H9 (cell line): Measurements from ENCODE around the gene RPL36. TPM values are rescaled to one million over a fixed set of nuclear protein-coding genes. Genes with fewer than 3 reads are reported as not detected.
A peak's percentile ranks its signal among the peaks of the same experiment; 100 is the strongest.

Source experiments
- DNase-seq: peaks from one replicate; pipeline ENCODE4 v3.0.0-alpha.2; 2017
- H2AFZ ChIP-seq: one replicate; pipeline ENCODE4 v1.6.1; 2013; ENCODE audit warnings: mild to moderate bottlenecking, low read length, control low read depth, moderate library complexity
- H2AK5ac ChIP-seq: 2 replicates; pipeline ENCODE4 v1.6.1; 2013; ENCODE audit warnings: low read length, control low read depth, mixed read lengths; ENCODE audit not compliant: insufficient read length
- H2BK120ac ChIP-seq: one replicate; pipeline ENCODE4 v1.6.1; 2013; ENCODE audit warnings: low read depth, mild to moderate bottlenecking, low read length, control low read depth, inconsistent platforms; ENCODE audit not compliant: poor library complexity, severe bottlenecking
- H2BK12ac ChIP-seq: 2 replicates; pipeline ENCODE4 v1.6.1; 2013; ENCODE audit warnings: low read length, control low read depth, mixed read lengths, low read depth; ENCODE audit not compliant: insufficient read length
- H2BK15ac ChIP-seq: 2 replicates; pipeline ENCODE4 v1.6.1; 2013; ENCODE audit warnings: low read depth, low read length, control low read depth
- H2BK20ac ChIP-seq: one replicate; pipeline ENCODE4 v1.6.1; 2013; ENCODE audit warnings: low read depth, mild to moderate bottlenecking, low read length, control low read depth, inconsistent platforms; ENCODE audit not compliant: poor library complexity, severe bottlenecking
- H2BK5ac ChIP-seq: 2 replicates; pipeline ENCODE4 v1.6.1; 2013; ENCODE audit warnings: low read length, control low read depth, mixed read lengths; ENCODE audit not compliant: insufficient read length
- H3K14ac ChIP-seq: 2 replicates; pipeline ENCODE4 v1.6.1; 2013; ENCODE audit warnings: low read length, control low read depth; ENCODE audit not compliant: insufficient read depth
- H3K18ac ChIP-seq: 2 replicates; pipeline ENCODE4 v1.6.1; 2013; ENCODE audit warnings: low read depth, mild to moderate bottlenecking, mixed read lengths, low read length, control low read depth; ENCODE audit not compliant: insufficient read length
- H3K23ac ChIP-seq: 2 replicates; pipeline ENCODE4 v1.6.1; 2013; ENCODE audit warnings: low read length, control low read depth, mixed read lengths, low read depth; ENCODE audit not compliant: insufficient read length
- H3K23me2 ChIP-seq: 2 replicates; pipeline ENCODE4 v1.6.1; 2013; ENCODE audit warnings: low read depth, mild to moderate bottlenecking, mixed read lengths, low read length, control low read depth; ENCODE audit not compliant: insufficient read length, poor library complexity, severe bottlenecking
- H3K27ac ChIP-seq: 2 replicates; pipeline ENCODE4 v1.5.1; 2013; ENCODE audit warnings: low read length, control low read depth, mixed read lengths, low read depth; ENCODE audit not compliant: insufficient read length
- H3K27me3 ChIP-seq: 2 replicates; pipeline ENCODE4 v1.6.1; 2013; ENCODE audit warnings: low read length, control low read depth, inconsistent platforms; ENCODE audit not compliant: insufficient read depth
- H3K4ac ChIP-seq: 2 replicates; pipeline ENCODE4 v1.6.1; 2013; ENCODE audit warnings: low read depth, mild to moderate bottlenecking, control low read depth, inconsistent platforms, low read length, moderate library complexity
- H3K4me1 ChIP-seq: 2 replicates; pipeline ENCODE4 v1.6.1; 2013; ENCODE audit warnings: low read length, control low read depth, inconsistent platforms; ENCODE audit not compliant: insufficient read depth
- H3K4me2 ChIP-seq: 2 replicates; pipeline ENCODE4 v1.6.1; 2013; ENCODE audit warnings: low read length, control low read depth, mixed read lengths; ENCODE audit not compliant: insufficient read length, insufficient read depth
- H3K56ac ChIP-seq: 2 replicates; pipeline ENCODE4 v1.6.1; 2013; ENCODE audit warnings: low read depth, mild to moderate bottlenecking, mixed read lengths, low read length, control low read depth; ENCODE audit not compliant: insufficient read length
- H3K79me1 ChIP-seq: 2 replicates; pipeline ENCODE4 v1.6.1; 2013; ENCODE audit warnings: low read depth, mild to moderate bottlenecking, moderate library complexity, low read length, control low read depth, inconsistent platforms; ENCODE audit not compliant: insufficient read depth, poor library complexity, severe bottlenecking
- H3K79me2 ChIP-seq: 2 replicates; pipeline ENCODE4 v1.6.1; 2013; ENCODE audit warnings: low read length, control low read depth, inconsistent platforms; ENCODE audit not compliant: insufficient read depth
- H3K9ac ChIP-seq: 2 replicates; pipeline ENCODE4 v1.6.1; 2013; ENCODE audit warnings: low read length, control low read depth, mixed read lengths; ENCODE audit not compliant: insufficient read length; ENCODE audit errors: extremely low read depth
- H3K9me3 ChIP-seq: one replicate; pipeline ENCODE4 v1.6.1; 2013; ENCODE audit warnings: low read depth, low read length, inconsistent platforms; ENCODE audit not compliant: control insufficient read depth
- H3T11ph ChIP-seq: one replicate; pipeline ENCODE4 v1.6.1; 2013; ENCODE audit warnings: mild to moderate bottlenecking, low read length, control low read depth, inconsistent platforms
- H4K20me1 ChIP-seq: one replicate; pipeline ENCODE4 v1.6.1; 2013; ENCODE audit not compliant: control insufficient read depth, insufficient read length, insufficient read depth
- H4K5ac ChIP-seq: 2 replicates; pipeline ENCODE4 v1.6.1; 2013; ENCODE audit warnings: low read depth, mild to moderate bottlenecking, mixed read lengths, low read length, control low read depth; ENCODE audit not compliant: insufficient read length
- H4K8ac ChIP-seq: replicated peaks from 2 replicates; pipeline ENCODE4 v1.6.1; 2013; ENCODE audit warnings: low read length, control low read depth, mixed read lengths, low read depth; ENCODE audit not compliant: insufficient read length
- H4K91ac ChIP-seq: 2 replicates; pipeline ENCODE4 v1.6.1; 2013; ENCODE audit warnings: low read depth, mild to moderate bottlenecking, moderate library complexity, mixed read lengths, low read length, control low read depth; ENCODE audit not compliant: insufficient read length
- H3K27ac Mint-ChIP-seq, 3 experiments: 2 replicates in 2 of 3; 3 replicates in 1 of 3; pipeline ENCODE4 v1.8.0; 2020 to 2021; ENCODE audit warnings: mixed read lengths in 3 of 3, mild to moderate bottlenecking in 1 of 3, moderate library complexity in 1 of 3
- H3K27me3 Mint-ChIP-seq: 2 replicates; pipeline ENCODE4 v1.8.0; 2021; ENCODE audit warnings: low read depth, mild to moderate bottlenecking, moderate library complexity, mixed read lengths
- H3K36me3 Mint-ChIP-seq, 3 experiments: 2 replicates in 2 of 3; 3 replicates in 1 of 3; pipeline ENCODE4 v1.8.0; 2020 to 2021; ENCODE audit warnings: low read depth in 3 of 3, mixed read lengths in 3 of 3; ENCODE audit not compliant: insufficient read depth in 1 of 3
- H3K4me1 Mint-ChIP-seq, 2 experiments: 2 replicates each; pipeline ENCODE4 v1.8.0; 2020; ENCODE audit warnings: mixed read lengths in 2 of 2
- H3K4me3 Mint-ChIP-seq, 2 experiments: 2 replicates in 1 of 2; 3 replicates in 1 of 2; pipeline ENCODE4 v1.8.0; 2020 to 2021; ENCODE audit warnings: mild to moderate bottlenecking in 2 of 2, mixed read lengths in 2 of 2, moderate library complexity in 1 of 2
- H3K9me3 Mint-ChIP-seq, 2 experiments: 2 replicates in 1 of 2; 3 replicates in 1 of 2; pipeline ENCODE4 v1.8.0; 2020; ENCODE audit warnings: mild to moderate bottlenecking in 2 of 2, mixed read lengths in 2 of 2, moderate library complexity in 1 of 2
- WGBS: extraction: QIAGEN DNeasy Blood & Tissue Kit; methylation state at CpG from one replicate; pipeline ENCODE4 v1.1.7; 2013; ENCODE audit warnings: missing lambda C conversion rate, low lambda C conversion rate, mixed read lengths; ENCODE audit not compliant: insufficient read length; ENCODE audit errors: extremely low coverage; 5-methylcytosine and 5-hydroxymethylcytosine counted together
- total RNA-seq: library from RNA; stranded (reverse); gene quantifications from 2 replicates; pipeline ENCODE4 v1.2.1, GENCODE V29; 2021
- TF ChIP-seq, protein P1 (sequence below): fragments of 200-600 bp; sonication (generic); conservative IDR thresholded peaks from 3 replicates; pipeline ENCODE4 v1.8.0; 2021; ENCODE audit warnings: antibody characterized with exemption, mild to moderate bottlenecking

Gene RPL36
- total RNA-seq, 1 experiment from 2014 or later: 1,074 TPM

- no peak overlapping the region for H2BK12ac ChIP-seq
- peaks cover 5% of the 10 kb centered on the region for H3K23me2 ChIP-seq
- Mint-ChIP-seq H3K27me3 (peaks cover 8% of the 10 kb centered on the region; the same call in 1 of the 2 replicates), H3K36me3 (peaks cover 35 to 66% (median 49%) of the 10 kb centered on the region in 3 experiments), H3K4me3 (peak overlapping the region in 1 of 2 experiments; percentile 40; a peak in 1 of 5 replicates), H3K4me1 (peaks cover 4 to 12% of the 10 kb centered on the region in 2 experiments), H3K27ac (no peak overlapping the region; a peak in 1 of 7 replicates), H3K9me3 (peaks cover 5 to 6% of the 10 kb centered on the region in 2 experiments; a peak in 2 of 5 replicates)
- no peak overlapping the region for H2AFZ ChIP-seq
- no peak overlapping the region for H3K23ac ChIP-seq
- H2BK5ac ChIP-seq: no peak overlapping the region
- H3K4me1 ChIP-seq: no peaks in the 10 kb centered on the region
- no peak overlapping the region for H3K14ac ChIP-seq
- H3K4ac ChIP-seq: no peak overlapping the region
- H2BK120ac ChIP-seq: no peak overlapping the region
- no peak overlapping the region for H3K4me2 ChIP-seq
- no peak overlapping the region for H3K18ac ChIP-seq
- no peaks in the 10 kb centered on the region for H3K9me3 ChIP-seq
- TF ChIP-seq, protein P1, sequence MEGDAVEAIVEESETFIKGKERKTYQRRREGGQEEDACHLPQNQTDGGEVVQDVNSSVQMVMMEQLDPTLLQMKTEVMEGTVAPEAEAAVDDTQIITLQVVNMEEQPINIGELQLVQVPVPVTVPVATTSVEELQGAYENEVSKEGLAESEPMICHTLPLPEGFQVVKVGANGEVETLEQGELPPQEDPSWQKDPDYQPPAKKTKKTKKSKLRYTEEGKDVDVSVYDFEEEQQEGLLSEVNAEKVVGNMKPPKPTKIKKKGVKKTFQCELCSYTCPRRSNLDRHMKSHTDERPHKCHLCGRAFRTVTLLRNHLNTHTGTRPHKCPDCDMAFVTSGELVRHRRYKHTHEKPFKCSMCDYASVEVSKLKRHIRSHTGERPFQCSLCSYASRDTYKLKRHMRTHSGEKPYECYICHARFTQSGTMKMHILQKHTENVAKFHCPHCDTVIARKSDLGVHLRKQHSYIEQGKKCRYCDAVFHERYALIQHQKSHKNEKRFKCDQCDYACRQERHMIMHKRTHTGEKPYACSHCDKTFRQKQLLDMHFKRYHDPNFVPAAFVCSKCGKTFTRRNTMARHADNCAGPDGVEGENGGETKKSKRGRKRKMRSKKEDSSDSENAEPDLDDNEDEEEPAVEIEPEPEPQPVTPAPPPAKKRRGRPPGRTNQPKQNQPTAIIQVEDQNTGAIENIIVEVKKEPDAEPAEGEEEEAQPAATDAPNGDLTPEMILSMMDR: no peak
- no peak overlapping the region for H3K56ac ChIP-seq
- H4K20me1 ChIP-seq: no peaks in the 10 kb centered on the region
- H4K91ac ChIP-seq: no peak overlapping the region
- H3K27me3 ChIP-seq: no peaks in the 10 kb centered on the region
- peak; percentile 38 for DNase-seq
- no peak overlapping the region for H2AK5ac ChIP-seq
- no peak overlapping the region for H3T11ph ChIP-seq
- H4K8ac ChIP-seq: no peak overlapping the region
- no CpG with 5 or more reads among the region's 39 CpGs for WGBS
- H2BK15ac ChIP-seq: no peak overlapping the region
- H3K79me2 ChIP-seq: peaks cover 14% of the 10 kb centered on the region; the same call in 1 of the 2 replicates
- H2BK20ac ChIP-seq: no peak overlapping the region
- H3K27ac ChIP-seq: no peak overlapping the region
- no peak overlapping the region for H4K5ac ChIP-seq
- H3K9ac ChIP-seq: no peak overlapping the region
- H3K79me1 ChIP-seq: no peaks in the 10 kb centered on the region
These were observed 3.4 kb downstream of the RPL36 start for GRCh38 chr19:5693195-5694166.
